ENCODE data around the gene DPF3.

DNA sequence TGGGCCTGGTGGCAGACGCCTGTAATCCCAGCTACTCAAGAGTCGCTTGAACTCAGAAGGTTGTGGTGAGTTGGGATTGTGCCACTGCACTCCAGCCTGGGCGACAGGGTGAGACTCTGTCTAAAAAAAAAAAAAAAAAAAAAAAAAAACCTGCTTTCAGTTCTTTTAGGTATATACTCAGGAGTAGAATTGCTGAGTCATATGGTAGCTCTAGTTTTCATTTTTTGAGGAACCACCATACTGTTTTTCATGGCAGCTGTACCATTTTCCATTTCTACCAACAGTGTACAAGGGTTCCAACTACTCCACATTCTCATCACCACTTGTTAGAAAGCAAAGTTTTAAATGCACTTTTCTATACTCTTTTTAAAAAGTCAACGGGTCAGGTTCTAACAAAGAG lies 119.8 kb downstream of the DPF3 start:
- no peak for TF ChIP-seq CHD2 (IDR thresholded peaks at IDR 0.05; ENCODE audit: low read length, partially characterized antibody)
- no peak for TF ChIP-seq CTCF (IDR thresholded peaks at IDR 0.05)
- TF ChIP-seq HOXA7 (CRISPR knock-in tag; IDR thresholded peaks at IDR 0.05), result no peak
- TF ChIP-seq PHF8 (IDR thresholded peaks at IDR 0.05; ENCODE audit: borderline replicate concordance, low read depth), result no peak
- no peak for TF ChIP-seq POLR2A (IDR thresholded peaks at IDR 0.05; ENCODE audit: low read length)
- TF ChIP-seq KDM5A (IDR thresholded peaks at IDR 0.05), result no peak

All from A549 (cell line).